ENCODE measurements around the gene SORCS2.

GRCh38 chr4:7418131-7418943, 226.0 kb downstream of the SORCS2 start:
- TF ChIP-seq SUZ12 (IDR thresholded peaks at IDR 0.05; ENCODE audit: extremely low read depth, insufficient read depth, insufficient read length) (no peak), YY1 (IDR thresholded peaks at IDR 0.05; ENCODE audit: insufficient read depth, insufficient read length) (no peak)
